SW 1271 (cell line): ENCODE measurements around the gene DNAJC15.
"Not testable (repeated sequence)": the region's sequence is repeated elsewhere in the genome, so short reads cannot be mapped to it uniquely, and the experiment has no call there.

Source experiments
- DNase-seq, 2 experiments: peaks; one replicate each; lab custom pipeline; 2025; lab: John Stamatoyannopoulos, UW

DNAJC15 gene

DNA sequence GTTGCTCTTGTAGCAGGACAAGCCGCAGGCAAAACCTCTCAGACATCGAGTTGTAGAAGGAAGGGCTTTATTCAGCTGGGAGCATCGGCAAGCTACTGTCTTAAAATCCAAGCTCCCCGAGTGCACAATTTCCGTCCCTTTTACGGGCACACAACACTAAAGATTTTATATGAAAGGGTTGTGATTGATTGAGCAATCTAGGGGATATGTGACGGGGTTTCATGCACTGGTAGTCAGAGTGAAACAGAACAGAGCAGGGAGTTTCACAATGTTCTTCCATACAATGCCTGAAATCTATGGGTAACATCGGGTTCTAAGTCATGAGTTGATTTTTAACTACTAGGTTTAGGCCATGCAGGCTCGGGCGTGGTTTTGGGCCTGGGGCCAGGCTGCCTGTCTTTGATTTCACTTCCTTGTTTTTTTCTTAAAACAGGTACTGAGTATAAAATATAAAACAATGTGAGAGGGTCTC, 22.0 kb downstream of the DNAJC15 start:
- not testable (repeated sequence) for DNase-seq

DNA sequence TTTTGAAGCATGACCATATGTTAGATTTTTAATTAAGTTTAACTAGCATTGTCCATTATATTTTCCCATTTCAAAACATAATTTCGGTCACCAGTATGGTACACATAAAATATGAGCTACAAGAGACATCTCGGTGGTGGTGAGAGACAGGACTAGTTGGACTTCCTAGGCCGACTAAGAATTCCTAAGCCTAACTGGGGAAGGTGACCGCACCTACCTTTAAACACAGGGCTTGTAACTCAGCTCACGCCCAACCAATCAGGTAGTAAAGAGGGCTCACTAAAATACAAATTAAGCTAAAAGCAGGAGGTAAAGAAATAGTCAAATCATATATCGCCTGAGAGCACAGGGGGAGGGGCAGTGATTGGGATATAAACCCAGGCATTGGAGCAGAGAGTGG, 22.9 kb downstream of the DNAJC15 start:
- no peak for DNase-seq

DNA sequence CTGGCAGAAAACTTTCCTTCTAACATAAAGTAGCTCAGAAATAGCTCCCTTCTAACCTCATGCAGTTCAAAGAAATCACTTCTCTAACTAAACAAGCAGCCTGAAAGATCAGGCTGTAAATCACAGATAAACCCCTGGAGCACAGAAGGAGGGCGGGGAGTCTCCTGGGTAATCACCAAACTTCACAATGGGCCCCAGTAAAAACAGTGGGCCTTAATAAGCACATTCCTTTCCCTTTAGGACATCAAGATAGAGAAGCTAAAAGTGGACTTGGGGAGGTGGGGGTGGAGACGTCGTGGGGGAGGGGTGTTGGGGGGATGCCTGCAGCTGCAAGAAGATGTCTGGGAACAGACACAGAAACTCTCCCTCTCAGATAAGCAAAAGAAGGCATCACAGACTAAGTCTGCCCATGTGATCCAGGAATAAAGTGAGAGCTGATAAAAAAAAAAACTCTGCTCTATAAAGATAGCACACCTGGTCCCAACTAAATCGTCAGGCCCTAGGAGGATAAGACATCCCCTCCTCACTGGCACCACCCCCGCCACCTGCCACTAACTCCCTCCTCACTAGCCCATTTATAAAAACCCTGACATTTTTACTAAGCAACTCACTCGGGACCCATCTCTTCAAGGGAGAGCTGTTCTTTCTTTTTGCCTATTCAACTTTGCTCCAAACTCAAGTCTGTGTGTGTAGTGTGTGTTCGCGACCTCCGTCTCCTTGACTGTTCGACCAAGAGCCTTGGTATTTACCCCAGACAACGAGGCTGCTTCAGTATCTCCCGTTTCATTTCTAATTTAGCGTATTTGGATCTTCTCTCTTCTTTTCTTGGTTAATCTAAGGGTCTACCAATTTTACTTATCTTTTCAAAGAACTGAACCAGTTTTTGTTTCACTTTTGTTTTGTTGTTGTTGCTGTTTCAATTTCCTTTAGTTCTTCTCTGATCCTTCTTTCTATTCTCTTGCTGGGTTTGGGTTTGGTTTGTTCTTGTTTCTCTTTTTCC, 31.7 kb downstream of the DNAJC15 start:
- DNase-seq: no peak

DNA sequence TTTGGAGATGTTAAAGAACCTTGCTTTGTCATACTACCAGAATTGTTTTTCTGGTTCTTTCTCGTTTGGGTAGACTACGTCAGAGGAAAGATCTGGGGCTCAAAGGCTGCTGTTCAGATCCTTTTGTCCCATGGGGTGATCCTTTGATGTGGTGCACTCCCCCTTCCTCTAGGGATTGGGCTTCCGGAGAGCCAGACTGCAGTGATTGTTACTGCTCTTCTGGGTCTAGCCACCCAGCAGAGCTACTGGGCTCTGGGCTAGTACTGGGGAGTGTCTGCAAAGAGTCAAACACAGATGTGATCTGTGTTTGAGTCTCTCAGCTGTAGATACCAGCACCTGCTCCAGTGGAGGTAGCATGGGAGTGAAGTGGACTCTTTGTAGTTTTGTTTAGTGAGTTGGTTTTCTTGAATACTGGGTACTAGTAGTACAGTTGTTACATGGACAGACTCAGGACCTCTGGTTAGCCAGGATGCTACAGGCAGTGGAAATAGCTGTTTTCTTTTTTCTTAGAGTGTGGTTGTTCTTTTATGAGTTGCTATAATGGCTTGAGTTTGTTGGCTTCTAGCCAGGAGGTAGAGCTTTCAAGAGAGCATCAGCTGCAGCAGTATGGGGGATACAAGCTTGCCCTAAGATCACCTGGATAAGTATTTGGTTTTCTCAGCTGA, 34.4 kb downstream of the DNAJC15 start:
- DNase-seq: no peak

DNA sequence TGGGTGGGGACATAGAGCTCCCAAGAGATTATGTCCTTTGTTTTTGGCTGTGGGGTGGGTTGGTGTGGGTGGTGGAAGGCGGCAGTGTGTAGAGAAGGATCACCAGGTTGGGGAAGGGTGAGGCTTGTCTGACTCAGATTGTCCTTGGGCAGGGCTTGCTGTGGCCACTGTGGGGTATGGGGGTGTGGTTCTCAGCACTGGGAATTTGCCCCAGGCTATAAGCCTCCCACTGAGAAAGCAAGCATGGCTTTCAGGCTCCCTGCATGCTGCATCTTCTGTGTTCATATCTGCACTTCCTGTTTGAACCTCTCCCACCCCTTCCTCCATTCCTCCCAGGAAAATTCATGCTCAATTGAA, 34.9 kb downstream of the DNAJC15 start:
- no peak for DNase-seq

DNA sequence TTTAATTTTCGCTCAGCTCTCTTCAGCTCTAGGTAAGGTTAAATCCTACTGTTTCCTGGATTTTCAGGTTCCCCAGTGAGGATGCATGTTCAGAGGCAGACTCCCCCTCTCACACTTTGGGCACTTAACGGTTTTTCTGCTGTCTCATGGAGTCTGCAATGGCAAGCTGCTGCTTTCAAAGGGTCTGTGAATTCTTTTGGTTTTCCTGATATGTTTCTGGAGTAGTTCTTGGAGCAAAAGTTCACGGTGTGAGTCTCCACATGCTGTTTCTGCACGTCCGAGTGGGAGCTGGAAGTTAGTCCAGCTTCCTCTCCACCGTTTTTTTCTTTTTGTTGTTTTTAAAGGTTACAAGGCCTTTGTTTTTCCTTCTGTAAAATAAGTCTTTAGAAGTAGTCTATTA, 35.4 kb downstream of the DNAJC15 start:
- DNase-seq: no peak

DNA sequence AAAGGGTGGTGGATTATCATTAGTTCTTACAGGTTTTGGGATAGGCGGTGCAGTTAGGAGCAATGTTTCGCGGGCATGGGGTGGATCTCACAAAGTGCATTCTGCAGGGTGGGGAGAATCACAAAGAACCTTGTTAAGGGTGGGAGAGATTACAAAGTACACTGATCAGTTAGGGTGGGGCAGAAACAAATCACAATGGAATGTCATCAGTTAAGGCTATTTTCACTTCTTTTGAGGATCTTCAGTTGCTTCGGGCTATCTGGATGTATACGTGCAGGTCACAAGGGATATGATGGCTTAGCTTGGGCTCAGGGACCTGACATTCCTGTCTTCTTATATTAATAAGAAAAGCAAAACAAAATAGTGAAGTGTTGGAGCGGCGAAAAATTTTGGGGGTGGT, 36.4 kb downstream of the DNAJC15 start:
- DNase-seq: not testable (repeated sequence)

DNA sequence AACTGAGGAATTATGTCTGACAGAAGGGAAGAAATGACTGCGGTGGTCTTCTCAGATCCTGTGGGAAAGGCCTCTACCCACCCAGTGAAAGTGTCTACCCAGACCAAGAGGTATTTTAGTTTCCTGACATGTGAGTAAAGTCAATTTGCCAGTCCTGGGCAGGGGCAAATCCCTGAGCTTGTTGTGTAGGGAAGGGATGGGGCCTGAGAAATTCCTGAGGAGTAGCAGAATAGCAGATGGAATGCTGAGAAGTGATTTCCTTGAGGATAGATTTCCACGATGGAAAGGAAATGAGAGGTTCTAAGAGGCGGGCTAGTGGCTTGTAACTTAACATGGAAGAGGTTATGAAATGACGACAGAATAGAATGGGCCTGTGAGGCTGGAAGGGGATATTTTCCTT, 37.4 kb downstream of the DNAJC15 start:
- not testable (repeated sequence) for DNase-seq

DNA sequence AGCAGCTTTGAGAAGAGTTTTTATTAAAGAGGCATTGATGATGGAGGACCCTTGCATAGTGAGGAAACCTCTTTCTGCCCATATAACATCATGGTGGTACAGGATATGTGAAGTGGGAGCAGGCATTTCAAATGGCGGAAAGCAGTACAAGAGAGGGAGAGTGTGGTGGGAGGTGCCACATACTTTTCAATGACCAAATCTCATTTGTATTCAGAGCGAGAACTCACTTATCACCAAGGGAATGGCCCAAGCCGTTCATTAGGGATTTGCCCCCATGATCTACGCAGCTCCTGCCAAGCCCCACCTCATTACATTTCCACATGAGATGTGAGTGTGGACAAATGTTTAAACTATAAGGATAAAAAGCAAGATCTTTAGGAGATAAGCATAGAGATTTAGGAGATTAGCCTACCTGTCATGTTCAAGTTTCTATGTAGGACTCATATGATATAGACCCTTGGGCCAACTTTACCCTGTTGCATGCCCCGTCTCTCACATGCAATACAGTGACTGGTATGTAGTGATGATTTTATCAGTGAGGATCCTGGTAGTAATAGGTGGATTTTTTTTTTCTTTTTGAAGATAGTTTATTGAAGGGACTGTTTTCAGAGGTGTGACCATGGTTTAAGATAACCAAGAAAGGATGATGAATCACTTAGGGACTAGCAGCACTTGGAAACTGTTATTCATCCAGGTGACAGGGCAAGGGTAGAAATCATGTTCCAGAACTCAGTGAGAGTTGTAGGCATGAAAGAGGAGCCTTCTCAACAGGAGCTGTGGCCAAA, 38.3 kb downstream of the DNAJC15 start:
- DNase-seq: no peak

DNA sequence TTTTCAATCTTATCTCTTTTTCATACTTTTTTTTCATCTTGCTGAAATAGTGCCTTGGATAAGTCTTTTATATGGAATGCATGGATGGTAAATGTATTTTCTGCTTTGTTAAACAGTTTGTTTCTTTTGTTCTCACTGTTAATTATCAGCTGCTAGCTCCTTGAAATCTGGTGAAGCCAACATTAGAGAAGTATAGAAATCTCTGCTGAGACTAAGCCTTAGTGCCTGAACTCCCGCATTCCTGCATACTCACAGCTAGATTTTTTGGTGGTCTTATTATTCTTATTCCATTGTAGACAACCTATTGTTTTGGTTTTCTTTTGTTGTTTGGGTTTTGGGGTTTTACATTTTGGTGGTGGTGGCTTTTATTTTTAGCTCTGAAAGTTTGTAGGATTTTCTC, 48.4 kb downstream of the DNAJC15 start:
- no peak for DNase-seq

DNA sequence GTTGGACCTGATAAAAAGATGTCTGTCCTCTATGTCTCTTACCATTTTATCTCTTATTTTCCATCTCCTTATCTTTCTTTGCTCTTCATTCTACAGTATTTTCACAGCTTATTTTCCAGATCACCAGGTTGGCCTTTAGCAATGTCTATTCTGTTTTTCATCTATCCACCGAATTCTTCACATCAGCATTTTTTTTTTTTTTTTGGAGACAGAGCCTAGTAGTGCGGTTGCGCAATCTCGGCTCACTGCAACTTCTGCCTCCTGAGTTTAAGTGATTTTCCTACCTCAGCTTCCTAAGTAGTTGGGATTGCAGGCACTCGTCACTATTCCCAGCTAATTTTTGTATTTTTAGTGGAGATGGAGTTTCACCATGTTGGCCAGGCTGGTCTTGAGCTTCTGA, 49.0 kb downstream of the DNAJC15 start:
- DNase-seq: no peak

DNA sequence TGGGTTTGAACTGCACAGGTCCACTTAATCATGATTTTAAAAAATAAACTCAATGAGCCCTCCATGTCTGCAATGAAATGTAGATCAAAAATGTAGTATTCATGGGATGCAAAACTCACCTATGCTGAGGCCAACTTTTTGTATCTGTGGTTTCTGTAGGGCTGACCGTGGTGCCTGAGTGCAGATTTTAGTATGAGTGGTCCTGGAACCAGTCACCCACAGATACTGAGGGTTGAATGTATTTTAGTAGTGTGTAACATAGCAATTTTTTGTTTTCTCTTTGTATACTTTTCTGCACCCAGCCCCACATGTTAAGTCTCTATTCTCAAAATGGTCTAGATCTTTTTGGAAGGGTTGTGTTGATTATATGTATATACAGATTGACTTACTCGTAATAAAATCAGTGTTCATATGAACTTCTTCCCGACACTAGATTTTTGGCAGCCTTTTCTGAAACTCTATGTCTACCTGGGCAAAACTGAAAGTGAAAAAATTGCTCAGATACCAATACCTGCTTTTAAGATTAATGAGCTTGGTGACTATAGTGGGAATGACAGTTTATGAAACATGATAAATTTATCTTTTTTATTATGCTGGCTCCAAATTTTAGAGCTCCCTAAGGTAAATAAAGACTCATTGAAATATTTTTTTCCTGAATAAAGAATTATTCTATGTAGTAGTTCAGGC, 51.6 kb downstream of the DNAJC15 start:
- DNase-seq: no peak

DNA sequence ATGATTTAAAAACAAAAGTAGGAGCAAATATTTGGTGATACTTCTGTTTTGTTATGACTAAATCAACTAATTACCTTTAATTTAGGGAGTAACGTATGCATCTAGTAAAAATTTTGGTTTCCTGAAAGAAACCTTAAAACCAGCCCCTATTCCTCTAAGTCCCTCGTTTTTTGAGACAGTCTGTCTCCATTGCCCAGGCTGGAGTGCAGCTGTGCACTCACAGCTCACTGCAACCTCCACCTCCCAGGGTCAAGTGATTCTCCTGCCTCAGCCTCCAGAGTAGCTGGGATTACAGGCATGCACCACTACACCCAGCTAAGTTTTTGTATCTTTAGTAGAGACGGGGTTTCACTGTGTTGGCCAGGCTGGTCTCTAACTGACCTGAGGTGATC, 52.1 kb downstream of the DNAJC15 start:
- DNase-seq: not testable (repeated sequence)

DNA sequence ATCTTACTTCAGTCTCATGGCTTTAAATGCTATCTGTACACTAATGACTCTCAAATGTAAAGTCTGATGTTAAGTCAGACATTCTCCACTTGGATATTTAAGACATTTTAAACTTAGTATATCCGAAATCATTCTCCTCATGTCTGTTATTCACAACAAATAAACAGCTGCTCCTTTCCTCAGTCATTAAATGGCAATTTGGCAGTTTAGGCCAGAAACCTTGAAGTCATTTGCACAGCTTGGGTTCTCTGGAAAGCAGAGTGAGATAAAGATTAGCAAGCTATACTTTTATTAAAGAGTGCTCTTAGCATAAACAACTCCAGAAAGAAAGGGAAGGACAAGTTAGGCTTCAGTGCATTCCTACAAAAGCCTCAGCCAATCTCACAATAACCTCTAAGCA, 53.7 kb downstream of the DNAJC15 start:
- DNase-seq: no peak

DNA sequence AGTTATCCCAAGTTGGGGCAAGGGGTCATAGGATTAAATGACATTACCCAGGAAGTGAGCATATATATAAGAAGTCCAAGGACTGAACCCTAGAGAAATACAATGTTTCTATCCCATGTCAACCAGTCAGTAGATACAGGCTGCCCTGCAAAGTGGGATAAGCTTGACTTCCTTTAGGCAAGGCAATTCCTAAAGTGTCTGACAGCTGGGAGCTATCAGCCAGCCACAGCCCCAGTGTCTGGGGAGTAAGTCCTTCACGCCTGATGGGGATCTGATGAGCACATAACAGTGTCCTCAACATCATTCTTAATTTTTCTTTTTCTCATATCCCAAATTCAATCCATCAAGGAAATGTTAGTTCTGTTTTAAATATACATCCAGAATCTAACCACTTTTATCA, 54.1 kb downstream of the DNAJC15 start:
- DNase-seq: no peak

DNA sequence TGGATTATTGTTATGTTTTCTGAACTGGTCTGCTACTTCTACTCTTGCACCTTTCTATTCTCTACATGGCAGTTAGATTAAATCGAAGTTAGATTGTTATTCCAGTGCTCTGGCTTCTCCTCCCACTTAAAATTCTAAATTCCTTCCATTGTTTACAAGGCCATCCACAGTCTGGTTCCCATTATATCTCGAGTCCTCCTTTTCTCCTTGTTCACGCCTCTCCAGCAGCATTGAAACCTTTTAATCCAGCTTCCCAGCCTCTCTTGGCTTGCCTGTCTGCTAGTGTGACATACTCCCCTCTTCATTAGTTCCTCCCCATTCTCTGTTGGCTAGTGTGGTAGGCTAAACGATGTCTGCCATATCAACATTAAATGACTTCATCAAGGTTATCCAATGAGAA, 54.5 kb downstream of the DNAJC15 start:
- no peak for DNase-seq

DNA sequence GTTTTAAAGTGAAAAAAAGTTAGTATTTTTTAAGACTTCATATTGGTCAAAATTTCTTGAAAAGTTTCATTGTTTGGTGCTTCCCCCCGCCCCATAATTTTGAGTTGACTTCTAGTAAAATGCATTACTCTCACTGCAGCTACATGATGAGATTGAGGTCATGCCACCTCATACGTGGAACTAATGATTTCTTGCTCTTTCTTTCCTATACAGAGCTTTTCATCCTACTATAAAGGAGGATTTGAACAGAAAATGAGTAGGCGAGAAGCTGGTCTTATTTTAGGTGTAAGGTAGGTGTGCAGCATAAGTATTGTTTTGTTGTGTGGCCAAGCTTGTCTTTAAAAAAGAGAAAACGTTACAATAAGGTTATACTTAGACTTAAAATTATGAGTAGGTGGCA, 55.0 kb downstream of the DNAJC15 start:
- no peak for DNase-seq

DNA sequence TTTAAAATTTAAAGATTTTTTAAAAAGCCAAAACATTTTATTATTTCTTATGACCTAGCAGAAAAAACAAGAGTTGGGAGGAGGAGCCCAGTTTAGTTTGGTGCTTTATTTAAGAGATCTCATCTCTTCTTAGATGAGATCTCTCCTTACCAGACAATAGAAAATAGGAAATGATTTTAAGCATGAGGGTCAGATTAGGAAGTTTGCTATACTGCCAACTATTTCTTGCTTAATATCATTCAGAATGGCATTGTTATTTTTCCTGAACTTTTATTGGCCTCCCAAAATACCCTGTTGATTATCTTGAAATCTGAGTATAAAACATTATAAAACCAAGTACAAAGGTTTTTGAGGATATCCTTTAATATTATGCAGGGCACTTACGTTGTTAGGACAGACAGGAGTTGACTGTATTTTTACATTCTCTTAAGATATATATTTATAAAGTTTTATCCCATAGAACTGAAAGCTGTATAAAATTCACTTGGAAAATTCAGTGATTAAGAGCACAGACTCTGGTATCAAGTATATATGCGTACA, 56.1 kb downstream of the DNAJC15 start:
- DNase-seq: no peak

DNA sequence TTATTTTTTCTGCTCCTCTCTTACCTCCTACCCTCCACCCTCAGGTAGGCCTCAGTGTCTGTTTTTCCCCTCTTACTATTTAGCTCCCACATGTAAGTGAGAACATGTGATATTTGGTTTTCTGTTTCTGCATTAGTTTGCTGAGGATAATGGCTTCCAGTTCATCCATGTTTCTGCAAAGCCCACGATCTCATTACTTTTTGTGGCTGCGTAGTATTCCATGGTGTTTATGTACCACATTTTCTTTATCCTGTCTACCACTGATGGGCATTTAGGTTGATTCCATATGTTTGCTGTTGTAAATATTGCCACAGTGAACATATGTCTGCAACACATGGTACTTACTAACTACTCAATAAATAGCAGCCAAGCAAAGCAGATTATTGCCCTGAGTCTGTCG, 56.8 kb downstream of the DNAJC15 start:
- DNase-seq: no peak

DNA sequence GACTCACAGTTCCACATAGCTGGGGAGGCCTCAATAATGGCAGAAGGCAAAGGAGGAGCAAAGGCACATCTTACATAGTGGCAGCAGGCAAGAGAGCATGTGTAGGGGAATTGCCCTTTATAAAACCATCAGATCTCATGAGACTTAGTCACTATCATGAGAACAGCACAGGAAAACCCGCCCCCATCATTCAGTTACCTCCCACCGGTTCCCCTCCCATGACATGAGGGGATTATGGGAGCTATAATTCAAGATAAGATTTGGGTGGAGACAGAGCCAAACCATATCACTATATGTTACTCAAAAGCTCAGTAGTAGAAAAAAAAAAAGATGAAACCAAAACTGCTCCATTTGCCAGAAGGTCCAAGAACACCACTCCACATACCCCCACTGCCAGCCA, 58.5 kb downstream of the DNAJC15 start:
- DNase-seq: no peak

DNA sequence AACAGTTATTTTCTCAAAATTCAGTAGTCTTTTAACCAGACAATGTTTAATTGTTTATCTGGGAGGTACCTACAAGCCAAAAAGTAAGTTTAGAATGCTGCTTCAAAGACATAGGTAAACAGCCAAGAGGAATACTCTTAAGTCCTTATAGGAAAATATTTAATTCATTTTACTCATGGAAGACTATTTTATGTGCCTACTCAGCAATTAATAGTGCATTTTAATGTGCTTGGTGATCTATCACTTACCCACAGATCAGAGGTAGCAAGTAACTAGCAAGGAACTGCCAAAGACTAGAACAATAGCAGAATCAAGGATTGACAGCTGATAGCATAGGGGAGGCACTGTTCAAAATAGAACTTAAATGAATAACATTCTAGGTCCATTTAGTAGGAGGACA, 60.4 kb downstream of the DNAJC15 start:
- DNase-seq: no peak

DNA sequence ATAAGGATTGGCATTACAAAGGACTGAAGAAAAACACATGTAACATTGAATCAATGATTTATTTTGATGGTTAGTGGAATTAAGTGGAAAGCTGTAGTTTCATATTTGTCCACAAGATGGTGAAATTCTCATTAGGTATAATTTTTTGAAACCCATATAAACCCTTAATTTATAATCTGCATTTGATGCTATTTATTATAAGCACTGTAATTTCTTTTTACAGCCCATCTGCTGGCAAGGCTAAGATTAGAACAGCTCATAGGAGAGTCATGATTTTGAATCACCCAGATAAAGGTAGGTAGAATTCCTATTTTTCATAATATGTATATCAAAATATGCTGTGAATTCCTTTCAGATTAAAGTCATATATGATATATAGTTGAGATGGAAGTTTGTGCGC, 62.2 kb downstream of the DNAJC15 start:
- peak in 1 of 2 experiments; percentile 29 for DNase-seq
